ENCODE data around the gene XRRA1.

GRCh38 chr11:74952752-74953151, 3.9 kb upstream of the XRRA1 start:
- TF ChIP-seq CTCF (IDR thresholded peaks at IDR 0.05): no peak
- TF ChIP-seq POLR2A (IDR thresholded peaks at IDR 0.05): no peak

Measured in heart left ventricle (tissue), 13 donors.